Fibroblast of lung (primary cell): ENCODE measurements around the gene PRSS16. TPM values are rescaled to one million over a fixed set of nuclear protein-coding genes. Genes with fewer than 3 reads are reported as not detected.
"Not testable (repeated sequence)": the region's sequence is repeated elsewhere in the genome, so short reads cannot be mapped to it uniquely, and the experiment has no call there.

ENCODE experiments used
- DNase-seq, 2 donors: peaks; one replicate each; pipeline versions ENCODE4 v3.0.0 to v3.0.0-alpha.2; 2010; ENCODE audit warnings: low read depth in 2 of 2
- H2AFZ ChIP-seq: 2 replicates; pipeline ENCODE4 v1.5.1; 2012; ENCODE audit warnings: low read length, control low read depth, inconsistent platforms
- H3K27ac ChIP-seq: 2 replicates; pipeline ENCODE4 v1.5.1; 2011; ENCODE audit warnings: low read length, control low read depth; ENCODE audit not compliant: insufficient read depth
- H3K27me3 ChIP-seq: 2 replicates; pipeline ENCODE4 v1.5.1; 2011; ENCODE audit warnings: mild to moderate bottlenecking, low read length; ENCODE audit not compliant: control insufficient read depth, insufficient read depth
- H3K36me3 ChIP-seq: 2 replicates; pipeline ENCODE4 v1.5.1; 2011; ENCODE audit warnings: low read length; ENCODE audit not compliant: control insufficient read depth, insufficient read depth
- H3K4me1 ChIP-seq: 2 replicates; pipeline ENCODE4 v1.5.1; 2011; ENCODE audit warnings: low read length; ENCODE audit not compliant: control insufficient read depth, insufficient read depth; ENCODE audit errors: extremely low read depth
- H3K4me2 ChIP-seq: 2 replicates; pipeline ENCODE4 v1.5.1; 2011; ENCODE audit warnings: low read length, control low read depth; ENCODE audit not compliant: insufficient read depth; ENCODE audit errors: extremely low read depth
- H3K4me3 ChIP-seq, 4 experiments: fragments of 200-600 bp in 1 of 4; sonication (generic) in 1 of 4; replicated peaks in 1 of 4; 2 replicates each; pipeline ENCODE4 v1.5.1; 2011 to 2016; ENCODE audit warnings: low read length in 4 of 4, low read depth in 3 of 4, mild to moderate bottlenecking in 3 of 4, control low read depth in 2 of 4, inconsistent platforms in 1 of 4, mixed read lengths in 1 of 4; ENCODE audit not compliant: insufficient read depth in 1 of 4; ENCODE audit errors: control extremely low read depth in 1 of 4
- H3K79me2 ChIP-seq: 2 replicates; pipeline ENCODE4 v1.5.1; 2012; ENCODE audit warnings: mild to moderate bottlenecking, low read length, inconsistent platforms; ENCODE audit not compliant: control insufficient read depth, insufficient read depth
- H3K9ac ChIP-seq: 2 replicates; pipeline ENCODE4 v1.5.1; 2011; ENCODE audit warnings: mild to moderate bottlenecking, low read length, control low read depth; ENCODE audit not compliant: insufficient read depth
- H3K9me3 ChIP-seq: 2 replicates; pipeline ENCODE4 v1.5.1; 2012; ENCODE audit warnings: low read depth, low read length; ENCODE audit not compliant: control insufficient read depth, insufficient read depth
- H4K20me1 ChIP-seq: 2 replicates; pipeline ENCODE4 v1.5.1; 2011; ENCODE audit warnings: low read length; ENCODE audit not compliant: control insufficient read depth, insufficient read depth; ENCODE audit errors: extremely low read depth
- EZH2 ChIP-seq: IDR thresholded peaks from 2 replicates; pipeline ENCODE4 v1.5.1; 2012; ENCODE audit warnings: low read length, control low read depth, mild to moderate bottlenecking; ENCODE audit errors: missing control alignments
- polyA plus RNA-seq, 2 donors: library from polyadenylated mRNA; depleted of rRNA in 1 of 2; stranded (reverse) in 1 of 2; unstranded in 1 of 2; fragments of >200 nt; gene quantifications; 2 replicates each; pipeline ENCODE4 v1.2.1, GENCODE V29; 2011 to 2012; ENCODE audit warnings: missing spikeins in 1 of 2
- total RNA-seq: library from RNA; depleted of rRNA; stranded (reverse); fragments of >200 nt; gene quantifications from 2 replicates; pipeline ENCODE4 v1.2.1, GENCODE V29; 2014
- TF ChIP-seq, protein P1 (sequence below), 2 donors: IDR thresholded peaks in 1 of 2; conservative IDR thresholded peaks in 1 of 2; 1 replicate in 1 of 2; 2 replicates in 1 of 2; pipeline ENCODE4 v1.5.1; 2011 to 2012; ENCODE audit warnings: low read length in 2 of 2, control low read depth in 1 of 2, inconsistent platforms in 1 of 2, low read depth in 1 of 2, mild to moderate bottlenecking in 1 of 2

PRSS16 gene
- total and polyA plus RNA-seq, 2 donors (not counting 1 experiment from before 2014, with no cell fraction given), result not detected

- Histone ChIP-seq H3K27me3 (no peaks in the 10 kb centered on the region), H3K4me2 (peak overlapping the region; percentile 15), H3K4me1 (no peaks in the 10 kb centered on the region), H3K36me3 (no peaks in the 10 kb centered on the region), H2AFZ (no peak overlapping the region), H4K20me1 (no peaks in the 10 kb centered on the region), H3K9me3 (no peaks in the 10 kb centered on the region), H3K79me2 (no peaks in the 10 kb centered on the region), H3K4me3 (peak overlapping the region in 3 of 4 experiments; percentile 8 to 38 (median 11)), H3K27ac (no peak overlapping the region), H3K9ac (no peak overlapping the region)
- no peak for DNase-seq
- no peak for TF ChIP-seq EZH2
- TF ChIP-seq, protein P1, sequence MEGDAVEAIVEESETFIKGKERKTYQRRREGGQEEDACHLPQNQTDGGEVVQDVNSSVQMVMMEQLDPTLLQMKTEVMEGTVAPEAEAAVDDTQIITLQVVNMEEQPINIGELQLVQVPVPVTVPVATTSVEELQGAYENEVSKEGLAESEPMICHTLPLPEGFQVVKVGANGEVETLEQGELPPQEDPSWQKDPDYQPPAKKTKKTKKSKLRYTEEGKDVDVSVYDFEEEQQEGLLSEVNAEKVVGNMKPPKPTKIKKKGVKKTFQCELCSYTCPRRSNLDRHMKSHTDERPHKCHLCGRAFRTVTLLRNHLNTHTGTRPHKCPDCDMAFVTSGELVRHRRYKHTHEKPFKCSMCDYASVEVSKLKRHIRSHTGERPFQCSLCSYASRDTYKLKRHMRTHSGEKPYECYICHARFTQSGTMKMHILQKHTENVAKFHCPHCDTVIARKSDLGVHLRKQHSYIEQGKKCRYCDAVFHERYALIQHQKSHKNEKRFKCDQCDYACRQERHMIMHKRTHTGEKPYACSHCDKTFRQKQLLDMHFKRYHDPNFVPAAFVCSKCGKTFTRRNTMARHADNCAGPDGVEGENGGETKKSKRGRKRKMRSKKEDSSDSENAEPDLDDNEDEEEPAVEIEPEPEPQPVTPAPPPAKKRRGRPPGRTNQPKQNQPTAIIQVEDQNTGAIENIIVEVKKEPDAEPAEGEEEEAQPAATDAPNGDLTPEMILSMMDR (conservative IDR thresholded peaks at IDR 0.05 in 1 of 2, IDR thresholded peaks at IDR 0.05 in 1 of 2; ENCODE audit: low read depth in 1 of 2, low read length in 2 of 2), result no peak
Observed at GRCh38 chr6:27260369-27260768, 12.9 kb downstream of the PRSS16 start.

DNA sequence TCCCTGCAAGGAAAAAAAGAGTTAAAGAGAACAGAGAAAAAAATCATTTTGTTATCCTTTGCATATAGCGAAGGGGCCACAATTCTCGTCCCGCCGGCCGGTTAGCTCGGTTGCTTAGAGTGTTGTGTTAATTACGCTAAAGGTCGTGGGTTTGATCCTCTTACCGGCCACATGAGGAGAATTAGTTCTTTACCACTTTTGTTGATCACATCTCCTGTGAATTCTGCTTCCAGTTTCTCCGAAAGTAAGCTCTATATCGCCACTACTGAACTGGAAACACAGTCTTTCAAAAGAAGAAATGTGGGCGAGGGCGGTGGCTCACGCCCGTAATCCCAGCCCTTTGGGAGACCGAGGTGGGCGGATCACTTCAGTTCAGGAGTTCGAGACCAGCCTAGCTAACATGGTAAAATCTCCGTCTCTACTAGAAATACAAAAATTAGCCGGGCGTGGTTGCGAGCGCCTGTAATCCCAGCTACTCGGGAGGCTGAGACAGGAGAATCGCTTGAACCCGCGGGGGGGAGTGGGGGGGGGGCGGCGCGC, 13.4 kb downstream of the PRSS16 start:
- Histone ChIP-seq H3K4me1 (no peaks in the 10 kb centered on the region), H3K79me2 (no peaks in the 10 kb centered on the region), H4K20me1 (no peaks in the 10 kb centered on the region), H3K9me3 (no peaks in the 10 kb centered on the region), H3K9ac (no peak overlapping the region), H3K4me3 (peak overlapping the region; percentile 7 to 38 (median 14)), H3K4me2 (peak overlapping the region; percentile 71), H3K27ac (no peak overlapping the region), H2AFZ (no peak overlapping the region), H3K27me3 (no peaks in the 10 kb centered on the region), H3K36me3 (no peaks in the 10 kb centered on the region)
- TF ChIP-seq, protein P1 (conservative IDR thresholded peaks at IDR 0.05 in 1 of 2, IDR thresholded peaks at IDR 0.05 in 1 of 2; ENCODE audit: low read depth in 1 of 2, low read length in 2 of 2), result no peak
- TF ChIP-seq EZH2, result no peak
- no peak for DNase-seq

DNA sequence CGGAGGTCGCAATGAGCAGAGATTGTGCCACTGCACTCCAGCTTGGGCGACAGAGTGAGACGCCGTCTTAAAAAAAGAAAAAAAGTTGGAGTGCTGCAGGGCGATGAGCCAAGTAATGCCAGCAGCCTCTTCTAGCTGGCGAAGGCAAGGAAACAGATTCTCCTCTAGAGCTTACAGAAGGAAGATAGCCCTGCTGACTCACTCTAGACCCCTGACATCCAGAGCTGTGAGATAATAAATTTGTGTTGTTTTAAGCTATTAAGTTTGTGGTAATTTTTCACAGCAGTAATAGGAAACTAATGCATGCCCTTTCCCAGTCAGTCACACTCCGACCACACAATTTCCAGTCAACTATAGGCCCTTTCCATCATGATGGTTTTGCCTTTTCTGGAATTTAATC, 16.4 kb downstream of the PRSS16 start:
- Histone ChIP-seq H3K27me3 (peaks cover 4% of the 10 kb centered on the region), H2AFZ (no peak overlapping the region), H3K36me3 (no peaks in the 10 kb centered on the region), H3K27ac (no peak overlapping the region), H4K20me1 (no peaks in the 10 kb centered on the region), H3K79me2 (no peaks in the 10 kb centered on the region), H3K4me3 (no peak overlapping the region), H3K9ac (no peak overlapping the region), H3K9me3 (no peaks in the 10 kb centered on the region), H3K4me2 (no peak overlapping the region), H3K4me1 (no peaks in the 10 kb centered on the region)
- TF ChIP-seq, protein P1 (conservative IDR thresholded peaks at IDR 0.05 in 1 of 2, IDR thresholded peaks at IDR 0.05 in 1 of 2; ENCODE audit: low read depth in 1 of 2, low read length in 2 of 2), result no peak
- TF ChIP-seq EZH2, result no peak
- DNase-seq, result no peak

DNA sequence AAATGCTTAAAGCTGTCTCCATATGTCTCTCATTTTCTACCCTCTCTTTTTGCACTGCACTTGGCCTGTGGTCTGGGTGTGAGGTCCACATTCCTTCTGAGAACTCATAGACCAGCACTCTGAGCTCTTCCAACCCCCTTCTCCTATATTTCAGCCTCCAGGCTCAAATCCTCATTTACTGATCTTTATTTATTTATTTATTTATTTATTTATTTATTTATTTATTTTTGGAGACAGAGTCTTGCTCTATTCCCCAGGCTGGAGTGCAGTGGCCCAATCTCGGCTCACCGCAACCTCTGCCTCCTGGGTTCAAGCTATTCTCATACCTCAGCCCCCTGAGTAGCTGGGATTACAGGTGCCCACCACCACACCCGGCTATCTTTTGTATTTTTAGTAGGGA, 19.5 kb downstream of the PRSS16 start:
- not testable (repeated sequence) for H4K20me1 ChIP-seq, H3K27me3 ChIP-seq, H3K4me2 ChIP-seq, H3K27ac ChIP-seq, H3K9ac ChIP-seq, H3K4me1 ChIP-seq, H2AFZ ChIP-seq, DNase-seq, H3K79me2 ChIP-seq, H3K36me3 ChIP-seq, H3K4me3 ChIP-seq, H3K9me3 ChIP-seq
